Gastrocnemius medialis (tissue), 4 donors: ENCODE measurements around the gene ATP10B.

Experiments used
- POLR2A ChIP-seq, 2 donors: fragments of 450-650 bp; IDR thresholded peaks; one replicate each; pipeline ENCODE4 v1.6.1; 2017; ENCODE audit warnings: antibody characterized with exemption in 2 of 2, mild to moderate bottlenecking in 2 of 2, moderate library complexity in 2 of 2
- TF ChIP-seq, protein P1 (sequence below), 5 experiments: fragments of 450-650 bp in 3 of 5; fragments of 200-600 bp in 2 of 5; sonication (generic) in 2 of 5; IDR thresholded peaks in 4 of 5; conservative IDR thresholded peaks in 1 of 5; 1 replicate in 4 of 5; 2 replicates in 1 of 5; pipeline ENCODE4 v1.5.1; 2016 to 2019; ENCODE audit warnings: antibody characterized with exemption in 5 of 5, mild to moderate bottlenecking in 3 of 5, moderate library complexity in 3 of 5

DNA sequence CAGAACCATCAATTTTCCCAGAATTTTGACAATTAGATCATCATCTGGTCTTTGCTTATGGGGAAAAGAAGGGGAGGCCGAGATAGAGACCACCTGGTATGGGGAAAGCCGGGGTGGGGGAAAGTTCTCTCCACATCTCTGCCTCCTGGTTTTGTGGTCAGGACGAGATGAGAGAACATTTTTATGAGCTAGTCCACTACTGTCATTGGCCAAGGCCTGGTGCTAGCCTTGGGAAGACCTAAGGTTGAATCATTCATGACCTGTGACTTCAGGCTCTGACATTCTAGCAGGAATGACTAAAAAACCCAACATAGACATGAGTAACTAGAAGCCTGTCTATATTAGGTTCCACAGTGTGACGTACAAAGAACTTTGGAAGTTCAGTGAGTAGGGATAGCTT lies 295.2 kb downstream of the ATP10B start:
- TF ChIP-seq, protein P1, sequence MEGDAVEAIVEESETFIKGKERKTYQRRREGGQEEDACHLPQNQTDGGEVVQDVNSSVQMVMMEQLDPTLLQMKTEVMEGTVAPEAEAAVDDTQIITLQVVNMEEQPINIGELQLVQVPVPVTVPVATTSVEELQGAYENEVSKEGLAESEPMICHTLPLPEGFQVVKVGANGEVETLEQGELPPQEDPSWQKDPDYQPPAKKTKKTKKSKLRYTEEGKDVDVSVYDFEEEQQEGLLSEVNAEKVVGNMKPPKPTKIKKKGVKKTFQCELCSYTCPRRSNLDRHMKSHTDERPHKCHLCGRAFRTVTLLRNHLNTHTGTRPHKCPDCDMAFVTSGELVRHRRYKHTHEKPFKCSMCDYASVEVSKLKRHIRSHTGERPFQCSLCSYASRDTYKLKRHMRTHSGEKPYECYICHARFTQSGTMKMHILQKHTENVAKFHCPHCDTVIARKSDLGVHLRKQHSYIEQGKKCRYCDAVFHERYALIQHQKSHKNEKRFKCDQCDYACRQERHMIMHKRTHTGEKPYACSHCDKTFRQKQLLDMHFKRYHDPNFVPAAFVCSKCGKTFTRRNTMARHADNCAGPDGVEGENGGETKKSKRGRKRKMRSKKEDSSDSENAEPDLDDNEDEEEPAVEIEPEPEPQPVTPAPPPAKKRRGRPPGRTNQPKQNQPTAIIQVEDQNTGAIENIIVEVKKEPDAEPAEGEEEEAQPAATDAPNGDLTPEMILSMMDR (IDR thresholded peaks at IDR 0.05 in 4 of 5, conservative IDR thresholded peaks at IDR 0.05 in 1 of 5): no peak
- no peak for TF ChIP-seq POLR2A (IDR thresholded peaks at IDR 0.05)
